ENCODE results near the gene NFIC. TPM values are rescaled to one million over a fixed set of nuclear protein-coding genes. Genes with fewer than 3 reads are reported as not detected.

NFIC gene
- polyA plus RNA-seq, 1 donor from 2014 or later = 0.24 TPM

DNA sequence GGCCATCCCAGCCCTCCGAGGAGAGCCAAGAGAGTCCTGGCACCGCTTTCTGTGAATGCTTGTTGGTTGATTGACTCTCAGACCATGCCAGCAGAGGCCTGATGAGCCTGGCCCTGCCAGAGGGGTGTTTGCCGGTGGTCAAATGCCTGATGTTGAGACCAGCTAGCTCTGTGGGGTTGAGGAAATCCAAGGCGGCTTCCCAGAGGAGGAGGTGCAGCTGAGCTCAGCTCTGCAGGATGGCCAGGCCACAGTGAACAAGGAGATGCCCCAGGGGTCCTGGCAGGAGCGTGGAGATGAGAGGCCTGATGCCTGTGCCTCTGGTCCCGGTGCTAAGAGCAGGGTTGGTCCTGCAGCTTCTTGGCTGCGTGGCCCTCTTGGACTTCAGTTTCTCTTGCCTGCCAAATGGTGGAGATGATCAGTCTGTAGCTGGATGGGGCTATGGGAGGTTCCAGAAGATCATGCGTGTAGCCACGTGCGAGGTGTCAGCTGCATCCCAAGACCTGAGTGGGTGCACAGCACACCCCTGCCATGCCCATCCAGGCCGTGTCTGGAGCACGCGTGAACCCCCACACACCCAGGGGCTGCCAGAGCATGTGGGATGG lies 16.8 kb downstream of the NFIC start:
- Histone ChIP-seq H3K27ac (ENCODE audit: low read length) (no peak overlapping the region), H3K27me3 (ENCODE audit: insufficient read depth, low read depth, low read length) (no peaks in the 10 kb centered on the region), H3K9me3 (ENCODE audit: low read length) (no peaks in the 10 kb centered on the region), H2AFZ (ENCODE audit: low read depth, low read length) (no peak overlapping the region), H3K9me2 (ENCODE audit: insufficient read depth, low read length) (no peaks in the 10 kb centered on the region), H3K36me3 (ENCODE audit: insufficient read depth, low read length) (no peaks in the 10 kb centered on the region), H3K9ac (ENCODE audit: low read length) (no peak overlapping the region), H3K4me2 (ENCODE audit: low read length) (no peak overlapping the region), H3K4me3 (ENCODE audit: low read length) (no peak overlapping the region), H3F3A (ENCODE audit: insufficient read depth, low read length, poor library complexity, severe bottlenecking) (no peaks in the 10 kb centered on the region), H4K20me1 (ENCODE audit: insufficient read depth) (no peaks in the 10 kb centered on the region), H3K79me2 (replicated peaks; ENCODE audit: insufficient read depth, low read length) (no peaks in the 10 kb centered on the region)
- TF ChIP-seq RAD21 (conservative IDR thresholded peaks at IDR 0.05) = no peak
- TF ChIP-seq TAF1 (IDR thresholded peaks at IDR 0.05; ENCODE audit: low read depth) = no peak
- no peak for TF ChIP-seq POLR2AphosphoS5 (IDR thresholded peaks at IDR 0.05)
- no peak for TF ChIP-seq SMC3 (conservative IDR thresholded peaks at IDR 0.05; ENCODE audit: poor library complexity)

DNA sequence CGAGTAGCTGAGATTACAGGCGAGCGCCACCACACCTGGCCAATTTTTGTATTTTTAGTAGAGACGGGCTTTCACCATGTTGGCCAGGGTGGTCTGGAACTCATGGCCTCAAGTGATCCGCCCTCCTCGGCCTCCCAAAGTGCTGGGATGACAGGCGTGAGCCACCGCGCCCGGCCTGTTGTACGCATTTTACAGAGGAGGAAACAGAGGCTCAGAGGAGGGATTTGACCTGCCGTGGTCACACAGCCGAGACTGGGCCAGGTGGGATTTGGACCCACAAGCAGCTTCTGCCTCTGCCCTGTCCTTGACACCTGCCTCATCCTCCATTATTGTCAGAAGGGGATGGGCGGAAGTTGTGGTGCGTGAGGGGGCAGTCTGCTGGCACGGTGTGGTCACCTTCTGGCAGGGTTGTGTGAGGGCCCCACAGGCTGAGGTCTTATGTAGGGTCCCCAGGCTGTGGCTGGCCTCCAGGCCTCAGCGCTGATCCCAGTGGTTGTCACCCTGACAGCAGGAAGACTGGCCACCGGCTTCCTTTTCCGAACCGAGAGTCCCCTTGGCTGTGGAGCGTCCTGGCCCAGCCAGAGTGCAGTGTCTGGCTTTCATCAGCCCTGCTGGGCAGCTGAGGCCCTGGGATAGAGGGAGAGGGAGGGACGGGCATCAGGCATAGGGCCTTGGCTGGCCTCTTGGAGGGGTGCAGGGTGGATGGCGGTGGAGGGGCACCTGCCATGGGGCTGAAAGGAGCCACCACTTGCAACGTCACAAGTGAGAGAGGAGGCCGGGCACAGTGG lies 20.3 kb downstream of the NFIC start:
- TF ChIP-seq EZH2 (IDR thresholded peaks at IDR 0.05; ENCODE audit: borderline replicate concordance, insufficient read depth, low read length, poor library complexity, severe bottlenecking) (no peak), POLR2AphosphoS5 (IDR thresholded peaks at IDR 0.05) (no peak), TAF1 (IDR thresholded peaks at IDR 0.05; ENCODE audit: low read depth) (no peak), RAD21 (conservative IDR thresholded peaks at IDR 0.05) (no peak), SMC3 (conservative IDR thresholded peaks at IDR 0.05; ENCODE audit: poor library complexity) (no peak), MXI1 (conservative IDR thresholded peaks at IDR 0.05; ENCODE audit: poor library complexity, severe bottlenecking) (no peak), EP300 (conservative IDR thresholded peaks at IDR 0.05; ENCODE audit: poor library complexity, severe bottlenecking) (no peak)
- TF ChIP-seq, protein P1, sequence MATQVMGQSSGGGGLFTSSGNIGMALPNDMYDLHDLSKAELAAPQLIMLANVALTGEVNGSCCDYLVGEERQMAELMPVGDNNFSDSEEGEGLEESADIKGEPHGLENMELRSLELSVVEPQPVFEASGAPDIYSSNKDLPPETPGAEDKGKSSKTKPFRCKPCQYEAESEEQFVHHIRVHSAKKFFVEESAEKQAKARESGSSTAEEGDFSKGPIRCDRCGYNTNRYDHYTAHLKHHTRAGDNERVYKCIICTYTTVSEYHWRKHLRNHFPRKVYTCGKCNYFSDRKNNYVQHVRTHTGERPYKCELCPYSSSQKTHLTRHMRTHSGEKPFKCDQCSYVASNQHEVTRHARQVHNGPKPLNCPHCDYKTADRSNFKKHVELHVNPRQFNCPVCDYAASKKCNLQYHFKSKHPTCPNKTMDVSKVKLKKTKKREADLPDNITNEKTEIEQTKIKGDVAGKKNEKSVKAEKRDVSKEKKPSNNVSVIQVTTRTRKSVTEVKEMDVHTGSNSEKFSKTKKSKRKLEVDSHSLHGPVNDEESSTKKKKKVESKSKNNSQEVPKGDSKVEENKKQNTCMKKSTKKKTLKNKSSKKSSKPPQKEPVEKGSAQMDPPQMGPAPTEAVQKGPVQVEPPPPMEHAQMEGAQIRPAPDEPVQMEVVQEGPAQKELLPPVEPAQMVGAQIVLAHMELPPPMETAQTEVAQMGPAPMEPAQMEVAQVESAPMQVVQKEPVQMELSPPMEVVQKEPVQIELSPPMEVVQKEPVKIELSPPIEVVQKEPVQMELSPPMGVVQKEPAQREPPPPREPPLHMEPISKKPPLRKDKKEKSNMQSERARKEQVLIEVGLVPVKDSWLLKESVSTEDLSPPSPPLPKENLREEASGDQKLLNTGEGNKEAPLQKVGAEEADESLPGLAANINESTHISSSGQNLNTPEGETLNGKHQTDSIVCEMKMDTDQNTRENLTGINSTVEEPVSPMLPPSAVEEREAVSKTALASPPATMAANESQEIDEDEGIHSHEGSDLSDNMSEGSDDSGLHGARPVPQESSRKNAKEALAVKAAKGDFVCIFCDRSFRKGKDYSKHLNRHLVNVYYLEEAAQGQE (IDR thresholded peaks at IDR 0.05; ENCODE audit: borderline replicate concordance) = no peak
- TF ChIP-seq, protein P2, sequence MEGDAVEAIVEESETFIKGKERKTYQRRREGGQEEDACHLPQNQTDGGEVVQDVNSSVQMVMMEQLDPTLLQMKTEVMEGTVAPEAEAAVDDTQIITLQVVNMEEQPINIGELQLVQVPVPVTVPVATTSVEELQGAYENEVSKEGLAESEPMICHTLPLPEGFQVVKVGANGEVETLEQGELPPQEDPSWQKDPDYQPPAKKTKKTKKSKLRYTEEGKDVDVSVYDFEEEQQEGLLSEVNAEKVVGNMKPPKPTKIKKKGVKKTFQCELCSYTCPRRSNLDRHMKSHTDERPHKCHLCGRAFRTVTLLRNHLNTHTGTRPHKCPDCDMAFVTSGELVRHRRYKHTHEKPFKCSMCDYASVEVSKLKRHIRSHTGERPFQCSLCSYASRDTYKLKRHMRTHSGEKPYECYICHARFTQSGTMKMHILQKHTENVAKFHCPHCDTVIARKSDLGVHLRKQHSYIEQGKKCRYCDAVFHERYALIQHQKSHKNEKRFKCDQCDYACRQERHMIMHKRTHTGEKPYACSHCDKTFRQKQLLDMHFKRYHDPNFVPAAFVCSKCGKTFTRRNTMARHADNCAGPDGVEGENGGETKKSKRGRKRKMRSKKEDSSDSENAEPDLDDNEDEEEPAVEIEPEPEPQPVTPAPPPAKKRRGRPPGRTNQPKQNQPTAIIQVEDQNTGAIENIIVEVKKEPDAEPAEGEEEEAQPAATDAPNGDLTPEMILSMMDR (IDR thresholded peaks at IDR 0.05; ENCODE audit: poor library complexity, severe bottlenecking) = no peak
- no peaks in the 10 kb centered on the region for H3K9me3 ChIP-seq (ENCODE audit: low read length)
- H2AFZ ChIP-seq (ENCODE audit: low read depth, low read length) = no peak overlapping the region
- H3K27ac ChIP-seq (ENCODE audit: low read length) = no peak overlapping the region
- no peaks in the 10 kb centered on the region for H4K20me1 ChIP-seq (ENCODE audit: insufficient read depth)
- H3K9me2 ChIP-seq (ENCODE audit: insufficient read depth, low read length) = no peaks in the 10 kb centered on the region
- no peaks in the 10 kb centered on the region for H3K27me3 ChIP-seq (ENCODE audit: insufficient read depth, low read depth, low read length)
- H3K9ac ChIP-seq (ENCODE audit: low read length) = no peak overlapping the region
- H3K4me3 ChIP-seq (ENCODE audit: low read length) = no peak overlapping the region
- no peaks in the 10 kb centered on the region for H3F3A ChIP-seq (ENCODE audit: insufficient read depth, low read length, poor library complexity, severe bottlenecking)
- H3K36me3 ChIP-seq (ENCODE audit: insufficient read depth, low read length) = no peaks in the 10 kb centered on the region
- no peaks in the 10 kb centered on the region for H3K79me2 ChIP-seq (replicated peaks; ENCODE audit: insufficient read depth, low read length)
- H3K4me2 ChIP-seq (ENCODE audit: low read length) = no peak overlapping the region
